ENCODE measurements around the gene MAJIN. TPM values are rescaled to one million over a fixed set of nuclear protein-coding genes. Genes with fewer than 3 reads are reported as not detected.

Gene MAJIN
- polyA plus RNA-seq, 3 donors, result not detected

DNA sequence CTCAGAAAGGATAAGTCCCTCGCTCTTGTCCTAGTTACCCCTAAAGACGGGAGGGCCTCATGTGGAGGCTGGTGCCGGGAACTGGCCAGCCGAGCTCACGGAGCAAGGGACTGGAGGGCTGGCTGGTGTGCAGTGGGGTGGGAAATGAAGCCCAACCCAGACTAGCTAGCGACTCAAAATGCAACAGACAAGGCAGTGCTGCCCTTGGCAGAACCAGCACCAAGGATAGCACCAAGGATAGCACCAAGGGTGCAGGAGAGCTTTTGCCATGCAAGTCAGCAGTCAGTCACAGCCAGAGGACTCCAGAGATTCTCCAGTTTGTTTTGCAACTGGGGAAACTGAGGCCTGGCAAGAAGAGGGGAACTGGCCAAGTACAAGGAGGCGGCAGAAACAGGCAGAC, 31.4 kb upstream of the MAJIN start:
- Histone ChIP-seq H3K79me2 (ENCODE audit: insufficient read depth, low read length) (no peaks in the 10 kb centered on the region), H3K27ac (ENCODE audit: low read depth in 1 of 2, low read length in 2 of 2) (no peak overlapping the region), H3K9me3 (replicated peaks in 1 of 2; ENCODE audit: control insufficient read depth in 1 of 2, insufficient read depth in 1 of 2, low read length in 2 of 2) (no peaks in the 10 kb centered on the region), H3K27me3 (ENCODE audit: control insufficient read depth in 2 of 2, insufficient read depth in 2 of 2, low read length in 2 of 2) (no peaks in the 10 kb centered on the region), H3K4me3 (replicated peaks in 1 of 3; ENCODE audit: low read depth in 2 of 3, low read length in 3 of 3) (no peak overlapping the region), H4K20me1 (ENCODE audit: insufficient read depth, low read length) (no peaks in the 10 kb centered on the region), H3K9ac (ENCODE audit: insufficient read depth, low read length, poor library complexity, severe bottlenecking) (no peak overlapping the region), H2AFZ (ENCODE audit: insufficient read depth, low read depth, low read length, poor library complexity, severe bottlenecking) (no peak overlapping the region), H3K36me3 (replicated peaks in 1 of 2; ENCODE audit: control insufficient read depth in 1 of 2, insufficient read depth in 2 of 2, low read length in 2 of 2) (no peaks in the 10 kb centered on the region), H3K4me1 (ENCODE audit: control insufficient read depth in 1 of 2, insufficient read depth in 2 of 2, low read length in 2 of 2) (no peaks in the 10 kb centered on the region), H3K4me2 (replicated peaks; ENCODE audit: extremely low read depth, low read length, poor library complexity, severe bottlenecking) (no peak overlapping the region)
- Mint-ChIP-seq H3K36me3 (no peaks in the 10 kb centered on the region), H3K9me3 (no peaks in the 10 kb centered on the region), H3K4me3 (no peak overlapping the region), H3K27ac (no peak overlapping the region), H3K27me3 (ENCODE audit: low read depth in 3 of 3) (peaks cover 4 to 8% (median 6%) of the 10 kb centered on the region in 3 donors), H3K4me1 (peaks cover 3% of the 10 kb centered on the region)
- WGBS (ENCODE audit: insufficient coverage), result 89% methylated on average over 4 of the region's 7 CpGs
- TF ChIP-seq, protein P1, sequence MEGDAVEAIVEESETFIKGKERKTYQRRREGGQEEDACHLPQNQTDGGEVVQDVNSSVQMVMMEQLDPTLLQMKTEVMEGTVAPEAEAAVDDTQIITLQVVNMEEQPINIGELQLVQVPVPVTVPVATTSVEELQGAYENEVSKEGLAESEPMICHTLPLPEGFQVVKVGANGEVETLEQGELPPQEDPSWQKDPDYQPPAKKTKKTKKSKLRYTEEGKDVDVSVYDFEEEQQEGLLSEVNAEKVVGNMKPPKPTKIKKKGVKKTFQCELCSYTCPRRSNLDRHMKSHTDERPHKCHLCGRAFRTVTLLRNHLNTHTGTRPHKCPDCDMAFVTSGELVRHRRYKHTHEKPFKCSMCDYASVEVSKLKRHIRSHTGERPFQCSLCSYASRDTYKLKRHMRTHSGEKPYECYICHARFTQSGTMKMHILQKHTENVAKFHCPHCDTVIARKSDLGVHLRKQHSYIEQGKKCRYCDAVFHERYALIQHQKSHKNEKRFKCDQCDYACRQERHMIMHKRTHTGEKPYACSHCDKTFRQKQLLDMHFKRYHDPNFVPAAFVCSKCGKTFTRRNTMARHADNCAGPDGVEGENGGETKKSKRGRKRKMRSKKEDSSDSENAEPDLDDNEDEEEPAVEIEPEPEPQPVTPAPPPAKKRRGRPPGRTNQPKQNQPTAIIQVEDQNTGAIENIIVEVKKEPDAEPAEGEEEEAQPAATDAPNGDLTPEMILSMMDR (IDR thresholded peaks at IDR 0.05), result no peak
- no peak for DNase-seq
- intact Hi-C loops (cut with micrococcal nuclease), result no loop called here

DNA sequence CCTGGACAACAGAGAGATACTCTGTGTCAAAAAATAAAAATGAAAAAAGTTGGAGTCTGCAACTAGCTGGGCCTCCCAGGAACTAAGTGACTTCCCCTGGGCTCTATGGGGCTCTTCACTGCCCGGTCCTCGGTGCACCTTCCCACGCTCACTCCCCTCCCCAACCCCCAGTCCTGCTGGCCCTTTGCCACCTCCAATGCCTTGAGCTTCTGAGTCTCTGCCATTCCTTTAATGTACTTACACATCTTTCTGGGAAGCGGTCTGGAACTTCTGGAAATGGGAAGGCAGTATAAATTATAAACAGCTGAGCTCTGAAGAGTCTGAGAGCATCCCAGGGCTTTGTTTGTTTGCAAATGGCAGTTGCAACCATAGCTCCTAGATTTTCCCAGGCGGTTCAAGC, 30.8 kb upstream of the MAJIN start:
- intact Hi-C loops (cut with micrococcal nuclease), result no loop called here
- Mint-ChIP-seq H3K36me3 (no peaks in the 10 kb centered on the region), H3K27me3 (ENCODE audit: low read depth in 3 of 3) (peaks cover 4 to 8% (median 6%) of the 10 kb centered on the region in 3 donors), H3K27ac (no peak overlapping the region), H3K4me3 (no peak overlapping the region), H3K9me3 (no peaks in the 10 kb centered on the region), H3K4me1 (peaks cover 6% of the 10 kb centered on the region)
- no peaks in the 10 kb centered on the region for H3K79me2 ChIP-seq (ENCODE audit: insufficient read depth, low read length)
- no peaks in the 10 kb centered on the region for H3K36me3 ChIP-seq (replicated peaks in 1 of 2; ENCODE audit: control insufficient read depth in 1 of 2, insufficient read depth in 2 of 2, low read length in 2 of 2)
- H3K4me3 ChIP-seq (replicated peaks in 1 of 3; ENCODE audit: low read depth in 2 of 3, low read length in 3 of 3), result no peak overlapping the region
- DNase-seq, result no peak
- TF ChIP-seq, protein P1 (IDR thresholded peaks at IDR 0.05), result no peak
- 90% methylated on average over 1 of the region's 5 CpGs for WGBS (ENCODE audit: insufficient coverage)
- no peak overlapping the region for H3K27ac ChIP-seq (ENCODE audit: low read depth in 1 of 2, low read length in 2 of 2)
- no peak overlapping the region for H3K4me2 ChIP-seq (replicated peaks; ENCODE audit: extremely low read depth, low read length, poor library complexity, severe bottlenecking)
- no peak overlapping the region for H2AFZ ChIP-seq (ENCODE audit: insufficient read depth, low read depth, low read length, poor library complexity, severe bottlenecking)
- no peaks in the 10 kb centered on the region for H3K9me3 ChIP-seq (replicated peaks in 1 of 2; ENCODE audit: control insufficient read depth in 1 of 2, insufficient read depth in 1 of 2, low read length in 2 of 2)
- H3K4me1 ChIP-seq (ENCODE audit: control insufficient read depth in 1 of 2, insufficient read depth in 2 of 2, low read length in 2 of 2), result no peaks in the 10 kb centered on the region
- no peaks in the 10 kb centered on the region for H4K20me1 ChIP-seq (ENCODE audit: insufficient read depth, low read length)
- no peaks in the 10 kb centered on the region for H3K27me3 ChIP-seq (ENCODE audit: control insufficient read depth in 2 of 2, insufficient read depth in 2 of 2, low read length in 2 of 2)
- no peak overlapping the region for H3K9ac ChIP-seq (ENCODE audit: insufficient read depth, low read length, poor library complexity, severe bottlenecking)
